ENCODE measurements around the gene SEMA4A. TPM values are rescaled to one million over a fixed set of nuclear protein-coding genes. Genes with fewer than 3 reads are reported as not detected.
A peak's percentile ranks its signal among the peaks of the same experiment; 100 is the strongest.
"Not testable (repeated sequence)": the region's sequence is repeated elsewhere in the genome, so short reads cannot be mapped to it uniquely, and the experiment has no call there.

SEMA4A gene
- total and polyA plus RNA-seq, 4 donors: 1.1 to 3.5 (median 1.7) TPM

DNA sequence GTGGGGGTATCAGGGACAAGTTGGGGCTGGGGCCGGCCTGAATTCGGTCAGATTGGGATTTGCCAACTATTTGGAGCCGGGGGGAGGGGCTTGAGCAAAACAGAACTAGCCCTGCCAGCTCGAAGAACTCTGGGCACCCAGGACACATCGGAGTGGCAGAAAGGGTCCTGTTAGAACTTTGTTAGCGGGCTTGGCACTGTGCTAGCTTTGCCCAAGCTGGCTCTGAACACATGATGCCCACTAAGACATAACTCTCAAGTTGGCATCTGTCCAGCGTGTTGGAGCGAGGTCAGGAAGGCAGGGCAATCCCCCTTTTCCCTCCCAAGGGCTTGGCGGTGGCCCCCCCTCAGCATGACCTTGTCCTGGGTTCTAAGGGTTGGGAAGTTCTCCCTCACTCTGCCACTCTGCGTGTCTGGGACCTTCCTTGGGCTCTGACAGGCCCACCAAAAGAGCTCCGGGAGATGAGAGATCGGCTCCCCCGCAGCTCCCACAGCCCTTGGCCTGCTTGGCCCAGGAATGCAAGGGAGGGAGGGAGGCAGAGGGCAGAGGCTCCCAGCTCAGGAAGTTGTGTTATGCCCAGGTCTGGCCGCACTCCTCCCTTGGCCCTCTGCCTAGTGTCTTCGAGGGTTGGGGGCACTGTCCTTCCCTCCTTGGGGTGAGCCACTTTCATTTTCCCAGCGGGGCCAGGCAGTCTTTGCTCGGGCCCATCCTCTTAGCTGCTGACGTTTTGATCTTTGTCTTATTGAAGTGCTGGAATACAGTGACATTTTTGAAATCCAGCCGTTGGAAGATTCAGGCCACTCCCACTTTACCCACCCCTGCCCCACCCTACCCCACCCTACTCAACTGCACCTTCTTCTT is 37.6 kb upstream of the SEMA4A start:
- DNase-seq (ENCODE audit: low spot score): peak; percentile 59

GRCh38 chr1:156116731-156117130 is 36.7 kb upstream of the SEMA4A start:
- Histone ChIP-seq H3K4me3 (ENCODE audit: low read depth in 1 of 3, low read length in 3 of 3) (peak overlapping the region in 2 of 3 donors; percentile 65 to 69), H3K4me1 (ENCODE audit: control insufficient read depth in 4 of 4, insufficient read depth in 4 of 4, low read length in 3 of 4) (peaks cover 16 to 53% (median 35%) of the 10 kb centered on the region in 4 donors), H3K27ac (ENCODE audit: low read depth in 1 of 2, low read length in 2 of 2) (peak overlapping the region; percentile 82 to 91)
- WGBS: 87% methylated on average over 5 of the region's 5 CpGs
- H3K9me3 ChIP-seq (ENCODE audit: control insufficient read depth in 4 of 4, low read length in 3 of 4); H3K27me3 ChIP-seq (ENCODE audit: control insufficient read depth in 4 of 4, insufficient read depth in 4 of 4, low read length in 3 of 4); H3K9ac ChIP-seq (ENCODE audit: low read depth in 1 of 2, low read length in 2 of 2); DNase-seq (ENCODE audit: low spot score); H3K36me3 ChIP-seq (ENCODE audit: control insufficient read depth in 4 of 4, insufficient read depth in 3 of 4, low read depth in 1 of 4, low read length in 3 of 4): not testable (repeated sequence)

More for the DNA sequence above, 37.6 kb upstream of the SEMA4A start:
- Histone ChIP-seq H3K36me3 (ENCODE audit: control insufficient read depth in 4 of 4, insufficient read depth in 3 of 4, low read depth in 1 of 4, low read length in 3 of 4) (no peaks in the 10 kb centered on the region), H3K27me3 (ENCODE audit: control insufficient read depth in 4 of 4, insufficient read depth in 4 of 4, low read length in 3 of 4) (no peaks in the 10 kb centered on the region), H3K4me1 (ENCODE audit: control insufficient read depth in 4 of 4, insufficient read depth in 4 of 4, low read length in 3 of 4) (peaks cover 14 to 43% (median 30%) of the 10 kb centered on the region in 4 donors), H3K4me3 (ENCODE audit: low read depth in 1 of 3, low read length in 3 of 3) (peak overlapping the region; percentile 65 to 98 (median 69)), H3K27ac (ENCODE audit: low read depth in 1 of 2, low read length in 2 of 2) (peak overlapping the region; percentile 82 to 91), H3K9me3 (ENCODE audit: control insufficient read depth in 4 of 4, low read length in 3 of 4) (no peaks in the 10 kb centered on the region), H3K9ac (ENCODE audit: low read depth in 1 of 2, low read length in 2 of 2) (peak overlapping the region; percentile 91)
- WGBS: 6% methylated on average over 19 of the region's 19 CpGs
- peak; percentile 45 for TF ChIP-seq YY1 (IDR thresholded peaks at IDR 0.05)
- TF ChIP-seq ATF3 (IDR thresholded peaks at IDR 0.05): no peak
- TF ChIP-seq MAX (IDR thresholded peaks at IDR 0.05): no peak
- TF ChIP-seq SP1 (IDR thresholded peaks at IDR 0.05): peak; percentile 13
- TF ChIP-seq RAD21 (IDR thresholded peaks at IDR 0.05): no peak
- no peak for TF ChIP-seq EGR1 (IDR thresholded peaks at IDR 0.05; ENCODE audit: low read depth in 2 of 2)
- TF ChIP-seq RXRA (IDR thresholded peaks at IDR 0.05): peak in 1 of 2 donors; percentile 40
- TF ChIP-seq FOXA2 (IDR thresholded peaks at IDR 0.05): no peak
- TF ChIP-seq GABPA (IDR thresholded peaks at IDR 0.05 in 1 of 2, conservative IDR thresholded peaks at IDR 0.05 in 1 of 2): no peak
- peak; percentile 54 for TF ChIP-seq NR2F2 (IDR thresholded peaks at IDR 0.05)
- peak in 1 of 2 donors; percentile 29 for TF ChIP-seq HNF4A (conservative IDR thresholded peaks at IDR 0.05)
- TF ChIP-seq FOXA1 (IDR thresholded peaks at IDR 0.05): no peak
- no peak for TF ChIP-seq JUND (IDR thresholded peaks at IDR 0.05)
- no peak for TF ChIP-seq CTCF (IDR thresholded peaks at IDR 0.05; ENCODE audit: low read depth, low read length, missing input control)
- no peak for TF ChIP-seq REST (IDR thresholded peaks at IDR 0.05)
- no peak for TF ChIP-seq ZBTB33 (IDR thresholded peaks at IDR 0.05)
- TF ChIP-seq TAF1 (conservative IDR thresholded peaks at IDR 0.05): no peak
- no peak for TF ChIP-seq HNF4G (IDR thresholded peaks at IDR 0.05)
